PC-9 (cell line): ENCODE results near the gene ZNF428.

Experiments used
- EZH2 ChIP-seq: fragments of 200-600 bp; sonication (generic); IDR thresholded peaks from 2 replicates; pipeline ENCODE4 v1.8.0; 2017; ENCODE audit warnings: antibody characterized with exemption, low read depth
- TF ChIP-seq, protein P1 (sequence below): fragments of 200-600 bp; sonication (generic); conservative IDR thresholded peaks from 2 replicates; pipeline ENCODE4 v1.6.1; 2017; ENCODE audit warnings: mixed run types, antibody characterized with exemption, mild to moderate bottlenecking, moderate library complexity

DNA sequence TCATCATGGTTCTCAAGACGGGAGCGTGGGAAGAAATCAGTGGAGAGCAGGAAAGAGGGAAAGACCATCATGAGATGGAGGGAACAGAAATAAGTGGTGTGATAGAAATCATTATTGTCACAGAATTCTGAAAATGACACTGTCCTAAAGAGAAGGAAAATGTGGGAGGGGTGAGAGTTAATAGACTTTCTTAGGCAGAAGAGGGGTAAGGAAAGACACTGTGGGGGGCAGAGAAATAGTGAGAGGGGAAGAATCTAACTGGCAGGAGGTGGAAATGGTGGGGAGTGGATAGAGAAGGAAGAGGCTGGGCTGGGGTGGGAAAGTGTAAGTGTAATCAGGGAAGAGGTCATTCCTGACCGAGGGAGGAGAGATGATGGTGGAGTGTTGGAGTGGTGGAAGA lies 40.6 kb downstream of the ZNF428 start:
- TF ChIP-seq, protein P1, sequence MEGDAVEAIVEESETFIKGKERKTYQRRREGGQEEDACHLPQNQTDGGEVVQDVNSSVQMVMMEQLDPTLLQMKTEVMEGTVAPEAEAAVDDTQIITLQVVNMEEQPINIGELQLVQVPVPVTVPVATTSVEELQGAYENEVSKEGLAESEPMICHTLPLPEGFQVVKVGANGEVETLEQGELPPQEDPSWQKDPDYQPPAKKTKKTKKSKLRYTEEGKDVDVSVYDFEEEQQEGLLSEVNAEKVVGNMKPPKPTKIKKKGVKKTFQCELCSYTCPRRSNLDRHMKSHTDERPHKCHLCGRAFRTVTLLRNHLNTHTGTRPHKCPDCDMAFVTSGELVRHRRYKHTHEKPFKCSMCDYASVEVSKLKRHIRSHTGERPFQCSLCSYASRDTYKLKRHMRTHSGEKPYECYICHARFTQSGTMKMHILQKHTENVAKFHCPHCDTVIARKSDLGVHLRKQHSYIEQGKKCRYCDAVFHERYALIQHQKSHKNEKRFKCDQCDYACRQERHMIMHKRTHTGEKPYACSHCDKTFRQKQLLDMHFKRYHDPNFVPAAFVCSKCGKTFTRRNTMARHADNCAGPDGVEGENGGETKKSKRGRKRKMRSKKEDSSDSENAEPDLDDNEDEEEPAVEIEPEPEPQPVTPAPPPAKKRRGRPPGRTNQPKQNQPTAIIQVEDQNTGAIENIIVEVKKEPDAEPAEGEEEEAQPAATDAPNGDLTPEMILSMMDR = no peak
- no peak for TF ChIP-seq EZH2
